Umbilical cord (tissue), 2 donors: ENCODE measurements around the gene CASKIN1. TPM values are rescaled to one million over a fixed set of nuclear protein-coding genes. Genes with fewer than 3 reads are reported as not detected.
A peak's percentile ranks its signal among the peaks of the same experiment; 100 is the strongest.

Experiments used
- DNase-seq: peaks from one replicate; pipeline ENCODE4 v3.0.0-alpha.2; 2015; ENCODE audit warnings: low spot score
- total RNA-seq: library from RNA; depleted of rRNA; stranded (reverse); fragments of >200 nt; gene quantifications from one replicate; pipeline ENCODE4 v1.2.3, GENCODE V29; 2014; ENCODE audit warnings: low replicate concordance; ENCODE audit not compliant: insufficient read depth

The CASKIN1 gene
- total RNA-seq, 1 donor from 2014 or later = not detected

GRCh38 chr16:2159175-2159838 lies 37.1 kb downstream of the CASKIN1 start:
- peak; percentile 75 for DNase-seq

- DNase-seq = no peak
Observed at GRCh38 chr16:2158262-2158638, 38.2 kb downstream of the CASKIN1 start.

GRCh38 chr16:2157480-2158261 lies 38.7 kb downstream of the CASKIN1 start:
- no peak for DNase-seq

- no peak for DNase-seq
Observed at GRCh38 chr16:2156849-2157224, 39.6 kb downstream of the CASKIN1 start.

GRCh38 chr16:2155977-2156848 lies 40.2 kb downstream of the CASKIN1 start:
- peak; percentile 56 for DNase-seq

GRCh38 chr16:2155091-2155950 lies 41.1 kb downstream of the CASKIN1 start, which contains the start of gene TRAF7:
TRAF7 (plus strand) TSS chr16:2155782; CDS start chr16:2163921, 8,139 bp downstream.
- peak; percentile 100 for DNase-seq

GRCh38 chr16:2154533-2155090 lies 41.8 kb downstream of the CASKIN1 start:
- no peak for DNase-seq

GRCh38 chr16:2152695-2153506 lies 43.5 kb downstream of the CASKIN1 start:
- DNase-seq = no peak

GRCh38 chr16:2151188-2152091 lies 45.0 kb downstream of the CASKIN1 start:
- DNase-seq = no peak

GRCh38 chr16:2150418-2151187 lies 45.8 kb downstream of the CASKIN1 start:
- DNase-seq = no peak

GRCh38 chr16:2149630-2150417 lies 46.6 kb downstream of the CASKIN1 start:
- DNase-seq = no peak

GRCh38 chr16:2148714-2149629 lies 47.4 kb downstream of the CASKIN1 start:
- no peak for DNase-seq

GRCh38 chr16:2147981-2148671 lies 48.3 kb downstream of the CASKIN1 start, which contains the start of gene RAB26:
RAB26 (plus strand) TSS chr16:2148625; CDS start chr16:2148784, 159 bp downstream.
- DNase-seq = peak; percentile 60

- no peak for DNase-seq
Observed at GRCh38 chr16:2147378-2147777, 49.0 kb downstream of the CASKIN1 start.

- no peak for DNase-seq
Observed at GRCh38 chr16:2145843-2146242, 50.6 kb downstream of the CASKIN1 start.
